ENCODE data around the gene ATP6V1G1. TPM values are rescaled to one million over a fixed set of nuclear protein-coding genes. Genes with fewer than 3 reads are reported as not detected.

Gene ATP6V1G1
- total RNA-seq, 4 donors from 2014 or later, result 151 to 210 (median 185) TPM

DNA sequence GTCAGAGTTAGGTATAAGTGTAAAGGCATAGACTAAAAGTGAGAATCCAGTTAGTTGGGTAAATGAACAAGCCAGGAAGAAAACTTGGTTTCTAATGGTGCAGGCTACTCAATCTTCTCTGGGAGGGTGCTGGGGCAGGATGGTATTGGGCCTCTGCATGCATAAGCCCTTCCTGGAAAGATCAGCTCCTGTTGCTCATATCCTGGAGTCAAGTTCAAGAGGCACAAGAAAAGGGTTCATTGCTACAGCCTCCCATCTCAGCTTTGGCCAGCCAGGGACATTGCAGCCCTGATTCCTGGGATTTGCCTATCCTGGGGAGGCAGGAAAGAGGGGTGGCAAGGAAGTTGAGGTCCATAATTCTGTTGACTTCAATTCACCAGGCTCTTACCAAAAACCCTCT lies 40.7 kb upstream of the ATP6V1G1 start:
- Histone ChIP-seq H3K4me3 (no peak overlapping the region), H3K4me1 (peaks cover 0 to 3% (median 0%) of the 10 kb centered on the region in 3 donors), H3K27me3 (peaks cover 0 to 18% (median 0%) of the 10 kb centered on the region in 4 donors), H3K36me3 (no peaks in the 10 kb centered on the region), H3K9me3 (no peaks in the 10 kb centered on the region), H3K27ac (no peak overlapping the region)
- no peak for TF ChIP-seq POLR2A (IDR thresholded peaks at IDR 0.05)
- TF ChIP-seq, protein P1, sequence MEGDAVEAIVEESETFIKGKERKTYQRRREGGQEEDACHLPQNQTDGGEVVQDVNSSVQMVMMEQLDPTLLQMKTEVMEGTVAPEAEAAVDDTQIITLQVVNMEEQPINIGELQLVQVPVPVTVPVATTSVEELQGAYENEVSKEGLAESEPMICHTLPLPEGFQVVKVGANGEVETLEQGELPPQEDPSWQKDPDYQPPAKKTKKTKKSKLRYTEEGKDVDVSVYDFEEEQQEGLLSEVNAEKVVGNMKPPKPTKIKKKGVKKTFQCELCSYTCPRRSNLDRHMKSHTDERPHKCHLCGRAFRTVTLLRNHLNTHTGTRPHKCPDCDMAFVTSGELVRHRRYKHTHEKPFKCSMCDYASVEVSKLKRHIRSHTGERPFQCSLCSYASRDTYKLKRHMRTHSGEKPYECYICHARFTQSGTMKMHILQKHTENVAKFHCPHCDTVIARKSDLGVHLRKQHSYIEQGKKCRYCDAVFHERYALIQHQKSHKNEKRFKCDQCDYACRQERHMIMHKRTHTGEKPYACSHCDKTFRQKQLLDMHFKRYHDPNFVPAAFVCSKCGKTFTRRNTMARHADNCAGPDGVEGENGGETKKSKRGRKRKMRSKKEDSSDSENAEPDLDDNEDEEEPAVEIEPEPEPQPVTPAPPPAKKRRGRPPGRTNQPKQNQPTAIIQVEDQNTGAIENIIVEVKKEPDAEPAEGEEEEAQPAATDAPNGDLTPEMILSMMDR (IDR thresholded peaks at IDR 0.05), result no peak
- no peak for DNase-seq
- intact Hi-C loops (cut with DNase I), result no loop called here

DNA sequence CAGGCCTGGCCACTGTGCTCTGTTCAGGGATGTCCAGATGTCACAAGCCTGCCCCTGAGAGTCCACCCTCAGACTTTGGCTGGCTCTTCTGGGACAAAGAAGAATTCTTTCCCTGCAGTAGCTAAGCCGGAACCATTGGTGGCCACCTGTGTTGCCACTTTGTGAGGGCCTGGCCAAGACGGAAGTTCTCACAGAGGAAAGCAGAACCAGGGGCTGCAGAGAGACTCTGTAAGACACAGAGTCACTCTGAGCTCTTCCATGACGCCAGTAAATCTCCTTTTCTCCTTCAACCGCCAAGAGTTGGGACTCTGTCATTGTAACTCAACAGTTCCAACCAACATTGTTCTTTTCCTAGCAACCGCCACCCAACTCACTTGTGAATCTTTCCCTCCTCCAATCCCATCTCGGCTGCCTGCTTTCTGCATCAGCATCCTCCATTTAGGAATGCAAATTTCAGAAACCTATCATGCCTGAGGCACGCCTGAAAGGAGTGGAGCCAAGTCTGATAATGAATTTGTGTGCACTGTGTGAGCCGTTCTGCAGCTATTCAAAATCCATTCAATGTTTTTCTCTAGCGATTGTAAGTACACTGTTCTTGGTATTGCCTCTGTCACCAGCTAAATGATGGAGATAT lies 37.8 kb upstream of the ATP6V1G1 start:
- H3K36me3 ChIP-seq, result no peaks in the 10 kb centered on the region
- H3K27ac ChIP-seq, result no peak overlapping the region
- H3K27me3 ChIP-seq, result peaks cover 0 to 23% (median 0%) of the 10 kb centered on the region in 4 donors
- DNase-seq, result no peak
- intact Hi-C loops (cut with DNase I), result no loop called here
- 66 to 76% methylated on average over 7 to 9 of the region's 9 CpGs for WGBS, 2 donors
- H3K4me1 ChIP-seq, result peaks cover 0 to 11% (median 0%) of the 10 kb centered on the region in 3 donors
- no peaks in the 10 kb centered on the region for H3K9me3 ChIP-seq
- TF ChIP-seq, protein P1 (IDR thresholded peaks at IDR 0.05), result no peak
- no peak for TF ChIP-seq POLR2A (IDR thresholded peaks at IDR 0.05)
- H3K4me3 ChIP-seq, result no peak overlapping the region

DNA sequence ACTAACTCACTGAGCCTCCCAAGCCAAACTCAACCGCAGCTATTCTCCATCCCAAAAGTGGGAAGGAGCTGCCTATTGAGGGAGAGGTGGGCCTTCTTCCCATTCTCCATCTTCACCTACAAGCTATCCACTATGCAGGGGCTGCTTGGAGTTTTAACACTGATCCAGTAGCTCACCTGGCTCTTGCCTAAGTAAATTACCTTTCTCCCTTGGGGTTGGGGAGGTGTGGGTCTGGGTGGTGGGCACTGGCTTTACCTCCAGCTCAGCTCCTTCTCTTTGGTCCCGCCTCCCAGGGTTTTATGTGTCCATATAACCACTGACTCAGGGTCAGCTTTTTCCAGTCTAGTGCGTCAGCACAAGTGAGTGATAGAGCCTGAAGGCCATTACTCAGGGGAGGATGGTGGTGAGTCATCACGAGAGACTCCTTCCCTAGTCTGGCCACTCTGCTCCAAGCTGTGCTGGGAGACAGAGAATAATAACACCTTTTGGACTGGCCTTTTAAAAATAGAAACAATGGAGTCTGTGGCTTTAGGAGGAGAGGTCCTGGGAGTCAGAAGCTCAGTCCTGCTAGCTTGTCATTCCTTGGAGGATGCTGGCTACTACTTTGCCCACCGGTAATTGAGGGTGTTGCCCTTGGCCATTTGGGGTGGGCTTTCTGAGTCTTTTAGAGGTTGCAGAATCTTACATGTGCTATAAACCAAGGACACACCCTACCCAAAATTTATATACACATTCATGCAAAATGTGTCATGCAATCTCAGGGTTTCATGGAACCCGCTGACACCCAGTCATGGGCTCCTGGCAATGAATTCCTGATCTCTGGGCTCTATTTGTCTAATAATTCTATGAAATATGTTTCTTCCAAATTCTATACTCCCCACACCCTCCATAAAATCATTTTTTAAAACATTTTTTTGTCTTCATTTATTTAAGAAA lies 35.6 kb upstream of the ATP6V1G1 start:
- Histone ChIP-seq H3K36me3 (no peaks in the 10 kb centered on the region), H3K9me3 (no peaks in the 10 kb centered on the region), H3K27ac (no peak overlapping the region), H3K27me3 (peaks cover 0 to 19% (median 0%) of the 10 kb centered on the region in 4 donors), H3K4me1 (peaks cover 0 to 11% (median 0%) of the 10 kb centered on the region in 3 donors), H3K4me3 (no peak overlapping the region)
- intact Hi-C loops (cut with DNase I), result no loop called here
- DNase-seq, result no peak
- TF ChIP-seq, protein P1 (IDR thresholded peaks at IDR 0.05), result no peak
- TF ChIP-seq POLR2A (IDR thresholded peaks at IDR 0.05), result no peak
- WGBS, 2 donors, result 46 to 66% methylated on average over 4 to 6 of the region's 6 CpGs

DNA sequence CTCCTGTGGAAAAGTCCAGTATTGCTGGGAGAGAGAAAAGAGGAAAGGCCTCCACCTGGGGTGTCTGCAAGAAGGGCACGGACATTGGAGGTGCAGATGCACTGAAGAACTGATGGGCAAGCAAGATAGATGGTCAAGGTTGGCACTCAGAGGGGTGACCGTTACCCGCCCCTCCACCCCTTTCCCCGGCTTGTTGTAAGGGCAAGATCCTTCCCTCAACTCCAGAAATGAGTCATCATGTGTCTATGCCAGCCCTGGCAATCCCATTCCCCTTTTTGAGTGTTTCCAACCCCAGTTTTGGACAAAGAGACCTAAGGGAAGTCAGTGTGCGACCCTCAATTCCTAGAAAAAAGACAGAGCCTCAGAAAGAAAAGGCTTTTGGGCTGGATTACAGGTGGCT lies 34.9 kb upstream of the ATP6V1G1 start:
- 71 to 77% methylated on average over 3 to 4 of the region's 5 CpGs for WGBS, 2 donors
- Histone ChIP-seq H3K27me3 (peaks cover 0 to 17% (median 0%) of the 10 kb centered on the region in 4 donors), H3K36me3 (no peaks in the 10 kb centered on the region), H3K4me3 (no peak overlapping the region), H3K9me3 (no peaks in the 10 kb centered on the region), H3K27ac (no peak overlapping the region), H3K4me1 (peaks cover 0 to 11% (median 0%) of the 10 kb centered on the region in 3 donors)
- no peak for TF ChIP-seq POLR2A (IDR thresholded peaks at IDR 0.05)
- TF ChIP-seq, protein P1 (IDR thresholded peaks at IDR 0.05), result no peak
- DNase-seq, result no peak
- intact Hi-C loops (cut with DNase I), result no loop called here

DNA sequence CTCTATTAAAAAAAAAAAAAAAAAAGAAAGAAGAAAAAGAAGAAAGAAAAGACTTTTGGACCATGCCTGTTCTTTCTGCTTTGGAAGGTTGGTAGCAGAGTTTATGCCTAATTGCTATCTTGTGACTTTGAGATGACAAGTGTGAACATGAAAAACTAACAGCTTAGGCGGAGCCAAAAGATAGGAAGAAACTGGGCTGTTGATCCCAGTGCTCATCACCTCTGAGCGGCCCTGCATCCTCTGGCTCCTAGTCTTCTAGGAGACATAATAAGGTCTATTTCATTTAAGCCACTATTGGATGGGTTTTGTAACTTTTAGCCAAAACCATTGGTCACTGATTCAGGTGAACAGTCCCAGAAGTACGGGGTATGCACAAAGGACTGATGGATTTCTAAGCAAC lies 34.4 kb upstream of the ATP6V1G1 start:
- H3K27me3 ChIP-seq, result peaks cover 0 to 12% (median 0%) of the 10 kb centered on the region in 4 donors
- no peak overlapping the region for H3K27ac ChIP-seq
- no peaks in the 10 kb centered on the region for H3K36me3 ChIP-seq
- intact Hi-C loops (cut with DNase I), result no loop called here
- peaks cover 0 to 15% (median 0%) of the 10 kb centered on the region in 3 donors for H3K4me1 ChIP-seq
- no peak for DNase-seq
- H3K4me3 ChIP-seq, result no peak overlapping the region
- H3K9me3 ChIP-seq, result no peaks in the 10 kb centered on the region
- TF ChIP-seq, protein P1 (IDR thresholded peaks at IDR 0.05), result no peak
- TF ChIP-seq POLR2A (IDR thresholded peaks at IDR 0.05), result no peak
- 83 to 86% methylated on average over 3 of the region's 3 CpGs for WGBS, 2 donors
